GM10266 (cell line): ENCODE results near the gene DQX1.
A peak's percentile ranks its signal among the peaks of the same experiment; 100 is the strongest.

Experiments
- DNase-seq: peaks from one replicate; pipeline ENCODE4 v3.0.0; 2012; ENCODE audit errors: extremely low spot score
- TF ChIP-seq, protein P1 (sequence below): IDR thresholded peaks from 2 replicates; pipeline ENCODE4 v1.5.1; 2012; ENCODE audit warnings: mild to moderate bottlenecking, low read depth; ENCODE audit not compliant: control insufficient read depth, insufficient read depth; ENCODE audit errors: missing control alignments

DQX1 gene

DNA sequence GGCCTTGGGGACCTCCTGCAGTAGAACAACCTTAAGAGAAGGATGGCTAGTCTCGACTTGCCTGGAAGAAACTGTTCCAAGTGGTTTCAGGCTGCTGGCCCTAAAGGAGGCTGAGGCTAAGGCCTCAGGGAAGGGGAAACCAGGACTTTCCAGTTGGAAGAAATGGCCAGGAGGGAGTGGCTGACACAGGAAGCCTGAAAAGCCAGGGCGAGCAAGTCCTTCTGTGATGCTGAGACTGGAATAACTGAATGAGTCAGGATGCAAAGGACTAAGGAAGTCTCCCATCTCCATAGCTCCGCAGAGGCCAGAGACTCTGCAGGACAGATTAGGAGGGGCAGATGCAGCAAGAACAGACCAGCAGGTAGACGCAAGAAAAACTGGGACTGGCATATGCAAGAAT lies 11.1 kb upstream of the DQX1 start:
- DNase-seq = no peak
- TF ChIP-seq, protein P1, sequence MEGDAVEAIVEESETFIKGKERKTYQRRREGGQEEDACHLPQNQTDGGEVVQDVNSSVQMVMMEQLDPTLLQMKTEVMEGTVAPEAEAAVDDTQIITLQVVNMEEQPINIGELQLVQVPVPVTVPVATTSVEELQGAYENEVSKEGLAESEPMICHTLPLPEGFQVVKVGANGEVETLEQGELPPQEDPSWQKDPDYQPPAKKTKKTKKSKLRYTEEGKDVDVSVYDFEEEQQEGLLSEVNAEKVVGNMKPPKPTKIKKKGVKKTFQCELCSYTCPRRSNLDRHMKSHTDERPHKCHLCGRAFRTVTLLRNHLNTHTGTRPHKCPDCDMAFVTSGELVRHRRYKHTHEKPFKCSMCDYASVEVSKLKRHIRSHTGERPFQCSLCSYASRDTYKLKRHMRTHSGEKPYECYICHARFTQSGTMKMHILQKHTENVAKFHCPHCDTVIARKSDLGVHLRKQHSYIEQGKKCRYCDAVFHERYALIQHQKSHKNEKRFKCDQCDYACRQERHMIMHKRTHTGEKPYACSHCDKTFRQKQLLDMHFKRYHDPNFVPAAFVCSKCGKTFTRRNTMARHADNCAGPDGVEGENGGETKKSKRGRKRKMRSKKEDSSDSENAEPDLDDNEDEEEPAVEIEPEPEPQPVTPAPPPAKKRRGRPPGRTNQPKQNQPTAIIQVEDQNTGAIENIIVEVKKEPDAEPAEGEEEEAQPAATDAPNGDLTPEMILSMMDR = no peak

- TF ChIP-seq, protein P1 = no peak
- no peak for DNase-seq
Observed at GRCh38 chr2:74536166-74536950, 10.3 kb upstream of the DQX1 start.

GRCh38 chr2:74535440-74535965 lies 9.5 kb upstream of the DQX1 start:
- TF ChIP-seq, protein P1 = no peak
- DNase-seq = no peak

DNA sequence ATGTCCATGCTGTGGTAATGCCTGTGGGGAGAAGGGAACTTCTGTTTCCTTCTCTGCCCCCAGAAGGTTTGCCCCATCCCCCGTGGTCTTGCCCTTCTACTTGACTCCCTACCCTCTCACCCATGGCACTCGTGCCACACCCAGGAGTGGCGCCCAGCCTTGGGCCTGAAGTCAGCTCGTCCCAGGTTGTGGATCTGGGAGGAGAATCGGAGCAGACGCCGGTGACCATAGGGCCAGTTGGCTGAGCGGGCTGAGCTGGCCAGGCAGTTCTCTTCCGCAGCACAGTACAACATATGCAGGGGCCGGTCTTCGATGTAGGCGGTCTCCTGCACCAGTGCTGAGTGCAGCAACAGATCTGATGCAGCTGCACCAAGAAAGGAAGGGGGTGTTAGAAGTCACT lies 8.4 kb upstream of the DQX1 start:
- TF ChIP-seq, protein P1 = no peak

DNA sequence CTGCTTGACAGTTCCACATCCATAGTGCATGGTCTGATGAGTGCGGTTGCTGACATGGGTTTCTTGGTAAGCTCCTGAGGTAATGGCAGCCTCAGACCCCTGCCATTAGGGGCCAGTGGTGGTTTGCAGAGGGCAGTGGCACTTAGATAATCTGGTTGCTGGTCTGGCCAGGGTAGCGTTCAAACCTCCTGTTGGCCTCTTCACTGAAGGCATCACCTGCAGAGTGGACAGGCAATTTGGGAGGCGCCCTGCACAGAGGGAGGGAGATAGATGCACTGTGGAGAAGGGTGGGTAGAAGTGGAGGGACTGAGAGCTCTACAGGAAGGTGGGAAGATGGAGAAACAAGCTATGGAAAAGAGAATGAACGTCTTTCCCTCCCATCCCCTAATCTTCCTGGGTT lies 7.4 kb upstream of the DQX1 start:
- TF ChIP-seq, protein P1 = no peak
- DNase-seq = no peak

More for the DNA sequence above, 8.4 kb upstream of the DQX1 start:
- no peak for DNase-seq

DNA sequence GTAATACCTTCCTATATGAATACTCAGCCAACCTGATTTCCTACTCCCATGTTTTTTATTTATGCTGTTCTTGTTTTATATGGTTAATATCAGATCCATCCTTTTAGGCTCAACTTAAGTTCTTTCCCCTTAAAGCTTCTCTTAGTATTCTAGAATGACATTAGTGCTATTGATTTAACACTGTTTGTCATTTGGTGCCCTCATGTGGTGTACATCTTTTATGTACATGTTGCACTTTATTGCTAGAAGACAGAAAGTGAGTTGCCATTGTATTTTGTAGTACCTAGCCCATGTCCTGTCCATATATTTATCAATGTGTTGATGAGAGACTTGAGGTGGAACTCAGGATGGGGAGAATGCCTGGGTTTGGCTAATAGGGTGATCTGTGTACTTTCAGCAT lies 6.2 kb upstream of the DQX1 start:
- peak; percentile 49 for DNase-seq
- TF ChIP-seq, protein P1 = peak; percentile 55

- no peak for DNase-seq
- TF ChIP-seq, protein P1 = no peak
Observed at GRCh38 chr2:74531666-74532065, 5.6 kb upstream of the DQX1 start.
